MM.1S (cell line): Measurements from ENCODE around the gene CADPS.

Source experiments
- EZH2 ChIP-seq: fragments of 300-600 bp; sonication (generic); optimal IDR thresholded peaks from 2 replicates; pipeline ENCODE3; 2017; ENCODE audit warnings: low read depth, mild to moderate bottlenecking, antibody characterized with exemption, low read length, mixed read lengths
- TF ChIP-seq, protein P1 (sequence below): fragments of 300-600 bp; sonication (generic); IDR thresholded peaks from 2 replicates; pipeline ENCODE4 v1.5.1; 2016; ENCODE audit warnings: antibody characterized with exemption, low read length, mixed read lengths

DNA sequence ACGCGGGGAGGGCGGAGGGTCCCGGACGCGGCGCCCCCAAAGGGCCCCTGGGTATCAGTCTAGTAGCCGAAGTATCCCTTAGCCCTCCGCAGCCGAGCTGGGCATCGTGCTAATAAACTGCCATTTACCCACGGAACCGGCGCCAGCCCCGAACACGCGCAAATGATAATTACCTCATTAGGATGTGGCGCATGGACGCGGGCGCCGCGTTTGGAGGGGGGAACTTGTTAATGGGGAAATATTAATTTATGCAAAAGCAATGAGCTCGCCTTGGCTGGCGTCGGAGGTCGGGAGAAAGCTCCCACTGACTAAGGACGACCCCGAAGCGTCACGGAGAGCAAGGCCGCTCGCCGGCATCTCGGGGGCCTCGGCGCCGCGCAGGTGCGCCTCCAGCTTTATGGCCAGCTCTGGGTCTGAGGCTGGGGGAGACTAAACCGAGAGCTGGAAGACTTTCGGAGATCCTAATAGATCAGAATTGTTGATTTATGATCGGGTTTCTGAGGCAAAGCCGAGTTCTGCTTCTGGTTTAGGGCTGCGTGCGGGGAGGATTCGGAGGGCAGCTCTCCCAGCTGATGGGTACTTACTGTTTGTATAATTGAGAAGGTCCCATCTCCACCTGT lies 501.4 kb downstream of the CADPS start:
- TF ChIP-seq EZH2 = no peak
- TF ChIP-seq, protein P1, sequence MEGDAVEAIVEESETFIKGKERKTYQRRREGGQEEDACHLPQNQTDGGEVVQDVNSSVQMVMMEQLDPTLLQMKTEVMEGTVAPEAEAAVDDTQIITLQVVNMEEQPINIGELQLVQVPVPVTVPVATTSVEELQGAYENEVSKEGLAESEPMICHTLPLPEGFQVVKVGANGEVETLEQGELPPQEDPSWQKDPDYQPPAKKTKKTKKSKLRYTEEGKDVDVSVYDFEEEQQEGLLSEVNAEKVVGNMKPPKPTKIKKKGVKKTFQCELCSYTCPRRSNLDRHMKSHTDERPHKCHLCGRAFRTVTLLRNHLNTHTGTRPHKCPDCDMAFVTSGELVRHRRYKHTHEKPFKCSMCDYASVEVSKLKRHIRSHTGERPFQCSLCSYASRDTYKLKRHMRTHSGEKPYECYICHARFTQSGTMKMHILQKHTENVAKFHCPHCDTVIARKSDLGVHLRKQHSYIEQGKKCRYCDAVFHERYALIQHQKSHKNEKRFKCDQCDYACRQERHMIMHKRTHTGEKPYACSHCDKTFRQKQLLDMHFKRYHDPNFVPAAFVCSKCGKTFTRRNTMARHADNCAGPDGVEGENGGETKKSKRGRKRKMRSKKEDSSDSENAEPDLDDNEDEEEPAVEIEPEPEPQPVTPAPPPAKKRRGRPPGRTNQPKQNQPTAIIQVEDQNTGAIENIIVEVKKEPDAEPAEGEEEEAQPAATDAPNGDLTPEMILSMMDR = no peak
